ENCODE data around the gene NTNG1. TPM values are rescaled to one million over a fixed set of nuclear protein-coding genes. Genes with fewer than 3 reads are reported as not detected.

The NTNG1 gene
- total and polyA plus RNA-seq, 2 of the 8 experiments (the other 6 are each of a cell fraction or from before 2014, with no cell fraction given): 1.2 to 4.1 TPM

DNA sequence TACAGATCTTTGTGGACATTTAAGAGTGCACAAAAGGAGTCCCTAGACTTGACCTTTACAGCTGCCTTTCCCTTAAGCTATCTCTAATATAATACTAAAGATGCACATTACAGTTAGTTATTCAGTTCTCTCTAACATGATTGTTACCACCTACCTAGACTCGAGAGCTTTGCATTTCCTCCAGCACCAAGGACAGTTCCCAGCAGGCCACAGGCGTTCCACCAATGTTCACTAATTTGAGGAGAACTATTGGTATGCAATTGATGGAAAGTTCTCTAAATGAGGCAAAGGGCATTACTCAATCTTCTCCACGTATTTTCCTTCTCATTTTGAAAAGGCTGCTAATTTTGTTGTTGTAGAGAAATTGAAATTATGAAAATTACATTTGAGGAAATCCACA lies 5.4 kb upstream of the NTNG1 start (continued):
- no peak for TF ChIP-seq GTF2F1 (IDR thresholded peaks at IDR 0.05; ENCODE audit: borderline replicate concordance, low read depth, low read length)
- no peak for TF ChIP-seq SUZ12 (IDR thresholded peaks at IDR 0.05; ENCODE audit: low read length)
